Measurements from ENCODE around the gene WDR88. TPM values are rescaled to one million over a fixed set of nuclear protein-coding genes. Genes with fewer than 3 reads are reported as not detected.

The WDR88 gene
- total and polyA plus RNA-seq, 2 donors (not counting 3 experiments of a cell fraction or from before 2014, with no cell fraction given): not detected

DNA sequence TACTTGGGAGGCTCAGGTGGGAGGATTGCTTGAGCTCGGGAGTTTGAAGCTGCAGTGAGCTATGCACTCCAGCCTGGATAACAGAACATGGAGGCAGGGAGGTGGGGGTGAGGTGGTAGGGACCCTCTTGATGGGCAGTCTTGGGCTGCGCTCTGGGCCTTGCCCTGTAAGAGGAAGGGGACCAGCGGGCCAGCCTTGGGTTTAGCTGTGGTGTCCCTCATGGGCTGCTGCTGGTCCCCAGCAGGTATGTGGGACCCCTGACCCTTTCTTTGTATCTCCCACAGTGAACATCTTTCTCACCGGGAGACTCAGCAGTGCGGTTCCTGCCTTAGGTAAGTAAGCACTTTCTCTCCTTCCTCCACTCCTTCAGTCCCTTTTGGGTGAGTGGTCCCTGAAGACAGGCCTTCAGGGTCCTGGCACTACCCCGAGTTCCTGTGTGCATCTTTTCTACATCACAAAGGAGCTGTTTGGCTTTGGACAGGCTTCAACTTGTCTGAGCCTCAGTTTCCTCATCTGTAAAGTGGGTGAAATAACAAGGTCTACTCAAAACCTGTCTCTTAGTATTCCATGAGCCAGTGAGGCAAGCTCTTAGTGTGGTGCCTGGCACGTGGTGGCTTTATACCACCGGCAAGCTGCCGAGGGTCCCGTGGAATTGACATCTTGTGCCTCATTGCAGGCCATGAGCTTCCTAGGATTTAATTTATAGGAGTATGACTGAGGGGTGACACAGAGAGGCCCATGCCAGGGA lies 64.7 kb downstream of the WDR88 start:
- Histone ChIP-seq H3K27me3 (ENCODE audit: control insufficient read depth in 2 of 2, insufficient read depth in 2 of 2, low read length in 2 of 2) (peaks cover 2 to 4% of the 10 kb centered on the region in 2 experiments), H3K9me1 (replicated peaks; ENCODE audit: control insufficient read depth, extremely low read depth, insufficient read depth, low read length) (no peaks in the 10 kb centered on the region), H3K9ac (replicated peaks; ENCODE audit: extremely low read depth, insufficient read depth, low read length) (no peak overlapping the region), H3K36me3 (ENCODE audit: control insufficient read depth in 2 of 2, extremely low read depth in 1 of 2, insufficient read depth in 2 of 2, low read length in 2 of 2) (no peaks in the 10 kb centered on the region), H3K27ac (ENCODE audit: insufficient read depth, low read depth, low read length) (no peak overlapping the region), H4K20me1 (replicated peaks; ENCODE audit: control insufficient read depth, extremely low read depth, insufficient read depth, low read length) (no peaks in the 10 kb centered on the region), H3K9me3 (replicated peaks; ENCODE audit: control insufficient read depth, insufficient read depth, low read length) (no peaks in the 10 kb centered on the region), H3K4me3 (replicated peaks in 1 of 3; ENCODE audit: insufficient read depth in 1 of 3, low read depth in 1 of 3, low read length in 3 of 3) (no peak overlapping the region), H3K4me2 (ENCODE audit: insufficient read depth, low read length) (no peak overlapping the region), H2AFZ (ENCODE audit: low read depth, low read length) (no peak overlapping the region), H3K79me2 (ENCODE audit: control insufficient read depth, insufficient read depth, low read length) (no peaks in the 10 kb centered on the region), H3K4me1 (ENCODE audit: control insufficient read depth, extremely low read depth, insufficient read depth, low read length) (peaks cover 3% of the 10 kb centered on the region)
- dilution Hi-C loops (cut with MboI; ENCODE audit: extremely low pct_ligation_motif_present, low sequenced_read_pairs): no loop called here
- POLR2A ChIA-PET: no interaction called here
- no TSS peak for BruUV-seq (replicated peaks)
- DNase-seq (ENCODE audit: low read depth, low spot score) (no peak), FAIRE-seq (no peak)
- intact Hi-C loops (cut with micrococcal nuclease): no loop called here
- no peak for TF ChIP-seq CTCF (IDR thresholded peaks at IDR 0.05; ENCODE audit: extremely low read depth in 1 of 2, insufficient read depth in 1 of 2, low read depth in 1 of 2, low read length in 2 of 2)
- TF ChIP-seq JUN (IDR thresholded peaks at IDR 0.05; ENCODE audit: borderline replicate concordance, insufficient read depth, insufficient read length, low read depth): no peak
- no peak for TF ChIP-seq FOS (IDR thresholded peaks at IDR 0.05; ENCODE audit: borderline replicate concordance, insufficient read depth, low read length)
- TF ChIP-seq EZH2 (IDR thresholded peaks at IDR 0.05; ENCODE audit: borderline replicate concordance, low read depth, low read length, severe bottlenecking): no peak
- no peak for TF ChIP-seq POLR2AphosphoS5 (IDR thresholded peaks at IDR 0.05; ENCODE audit: insufficient read depth, low read depth, low read length)
- TF ChIP-seq, protein P1, sequence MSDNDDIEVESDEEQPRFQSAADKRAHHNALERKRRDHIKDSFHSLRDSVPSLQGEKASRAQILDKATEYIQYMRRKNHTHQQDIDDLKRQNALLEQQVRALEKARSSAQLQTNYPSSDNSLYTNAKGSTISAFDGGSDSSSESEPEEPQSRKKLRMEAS (IDR thresholded peaks at IDR 0.05; ENCODE audit: insufficient read depth, insufficient read length): no peak
- no peak for TF ChIP-seq MYC (IDR thresholded peaks at IDR 0.05; ENCODE audit: low read depth, low read length)
- TF ChIP-seq GATA2 (IDR thresholded peaks at IDR 0.05; ENCODE audit: insufficient read depth, insufficient read length, low read depth, low read length): no peak
- no peak for TF ChIP-seq POLR2A (IDR thresholded peaks at IDR 0.05; ENCODE audit: low read depth, low read length)
- CTCF ChIA-PET: interaction anchor here (0.5 to 5.2 kb wide), 5 partner anchors 12 to 1855 kb away, joined by 3 to 43 read pairs (median 3); no protein-coding TSS in a partner anchor
